ENCODE data around the gene MAGEA4.
"Not testable (repeated sequence)": the region's sequence is repeated elsewhere in the genome, so short reads cannot be mapped to it uniquely, and the experiment has no call there.

The MAGEA4 gene, protein sequence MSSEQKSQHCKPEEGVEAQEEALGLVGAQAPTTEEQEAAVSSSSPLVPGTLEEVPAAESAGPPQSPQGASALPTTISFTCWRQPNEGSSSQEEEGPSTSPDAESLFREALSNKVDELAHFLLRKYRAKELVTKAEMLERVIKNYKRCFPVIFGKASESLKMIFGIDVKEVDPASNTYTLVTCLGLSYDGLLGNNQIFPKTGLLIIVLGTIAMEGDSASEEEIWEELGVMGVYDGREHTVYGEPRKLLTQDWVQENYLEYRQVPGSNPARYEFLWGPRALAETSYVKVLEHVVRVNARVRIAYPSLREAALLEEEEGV

DNA sequence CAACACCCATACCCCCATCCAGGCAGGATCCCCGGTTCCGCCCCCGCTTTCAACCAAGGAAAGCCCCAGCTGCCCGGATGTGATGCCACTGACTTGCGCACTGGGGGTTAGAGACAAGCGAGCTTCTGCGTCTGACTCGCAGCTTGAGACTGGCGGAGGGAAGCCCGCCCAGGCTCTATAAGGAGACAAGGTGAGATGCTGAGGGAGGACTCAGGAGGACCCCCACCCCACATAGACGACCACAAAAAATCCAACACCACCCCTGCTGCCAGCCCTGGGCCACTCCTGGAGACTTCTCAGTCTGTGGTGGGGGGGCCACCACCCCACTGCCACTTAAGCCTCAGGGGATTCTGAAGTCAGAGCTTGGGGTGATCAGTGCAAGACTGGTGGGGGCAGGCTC is at the start of gene MAGEA4:
TSS of gene MAGEA4 (plus strand) at position 110 of the 400 bp plus-strand sequence. CDS start 10,776 bp downstream, outside the sequence.
- DNase-seq: no peak

DNA sequence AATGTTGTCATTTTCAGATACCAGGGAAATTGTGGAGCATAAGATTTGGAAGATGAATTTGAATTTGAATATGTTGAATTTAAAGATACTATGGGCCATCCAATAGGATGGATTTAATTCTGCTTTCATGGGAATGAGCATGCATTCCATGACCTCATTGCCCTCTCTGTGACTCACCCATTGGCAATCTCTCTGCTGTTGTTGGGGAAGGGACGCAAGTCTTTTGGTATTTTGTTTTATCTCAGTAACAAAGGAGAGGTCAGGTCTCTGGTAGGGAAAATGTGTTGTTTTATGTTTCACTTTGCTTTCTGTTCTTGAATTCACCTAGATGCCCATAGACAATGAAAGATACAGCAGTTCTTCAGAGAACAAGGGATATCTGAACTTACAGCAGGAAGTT is 42.1 kb upstream of the MAGEA4 start:
- DNase-seq: no peak

DNA sequence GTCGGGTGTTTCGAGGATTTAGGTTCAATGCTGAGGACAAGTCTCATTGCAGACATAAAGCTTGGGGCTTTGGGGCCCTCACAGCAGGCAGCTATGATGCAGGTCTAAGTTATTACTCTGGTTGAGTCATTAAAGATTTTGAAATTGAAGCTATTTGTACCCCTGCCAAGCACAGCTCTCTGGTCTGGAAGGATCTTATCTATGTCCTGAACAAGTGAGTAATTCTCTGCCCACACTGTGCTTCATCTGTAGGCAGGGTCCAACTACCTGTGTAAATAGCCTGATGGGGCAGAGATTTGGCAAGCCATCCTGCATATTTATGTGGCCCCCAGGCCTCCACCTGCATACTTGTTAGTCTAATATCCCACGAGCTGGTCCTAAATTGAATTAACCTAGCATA is 41.4 kb upstream of the MAGEA4 start:
- no peak for DNase-seq

DNA sequence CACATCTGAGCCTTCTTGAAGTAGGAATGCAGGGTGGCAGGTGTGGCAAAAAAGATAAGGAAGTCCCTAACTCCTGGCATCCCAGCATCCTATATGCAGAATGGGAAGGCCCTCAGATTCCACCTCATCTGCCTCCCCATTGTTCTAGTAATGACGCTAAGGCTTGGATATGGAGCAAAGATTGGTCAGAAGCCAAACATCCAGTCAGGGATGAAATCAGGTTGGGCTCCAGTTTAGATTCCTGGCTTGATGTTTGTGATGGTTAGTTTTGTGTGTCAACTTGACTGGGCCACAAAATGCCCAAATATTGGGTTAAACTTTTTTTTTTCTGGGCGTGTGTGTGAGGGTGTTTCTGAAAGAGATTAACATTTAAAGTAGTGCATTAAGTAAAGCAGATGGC is 39.6 kb upstream of the MAGEA4 start:
- no peak for DNase-seq

DNA sequence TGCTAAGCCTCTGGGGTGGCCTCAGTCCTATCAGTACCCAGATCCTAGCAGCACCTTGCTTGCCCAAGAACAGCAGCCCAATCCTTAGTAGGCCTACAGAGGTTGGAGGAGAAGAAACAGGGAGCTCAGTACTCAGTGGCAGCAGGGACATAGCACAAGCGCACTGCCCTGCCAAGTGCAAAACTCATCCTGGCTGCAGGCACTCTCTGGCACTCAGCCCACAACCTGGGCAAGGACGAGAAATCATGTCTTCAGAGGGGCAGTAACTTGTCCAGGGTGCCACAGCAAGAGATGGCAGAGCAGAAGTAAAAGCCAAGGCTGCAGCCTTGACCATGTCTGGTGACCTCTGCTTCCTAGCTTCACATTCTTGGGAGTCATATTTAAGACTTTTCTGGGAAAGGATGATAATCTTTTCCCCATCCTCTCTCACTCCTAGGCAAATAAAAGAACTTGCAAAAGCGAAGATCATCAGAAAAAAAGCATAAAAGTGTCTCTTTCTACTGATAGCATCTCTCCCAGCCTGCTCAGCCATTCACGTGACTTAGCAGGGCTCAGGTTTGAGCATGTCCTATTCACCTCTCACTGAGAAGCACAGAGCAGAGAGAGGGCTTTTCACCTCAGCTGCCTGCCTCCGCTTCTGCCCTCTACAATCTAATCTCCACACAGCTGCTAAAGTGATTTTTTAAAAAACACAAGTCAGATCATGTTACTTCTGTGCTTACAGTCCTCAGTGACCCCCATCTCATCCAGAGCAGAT is 37.2 kb upstream of the MAGEA4 start:
- no peak for DNase-seq

DNA sequence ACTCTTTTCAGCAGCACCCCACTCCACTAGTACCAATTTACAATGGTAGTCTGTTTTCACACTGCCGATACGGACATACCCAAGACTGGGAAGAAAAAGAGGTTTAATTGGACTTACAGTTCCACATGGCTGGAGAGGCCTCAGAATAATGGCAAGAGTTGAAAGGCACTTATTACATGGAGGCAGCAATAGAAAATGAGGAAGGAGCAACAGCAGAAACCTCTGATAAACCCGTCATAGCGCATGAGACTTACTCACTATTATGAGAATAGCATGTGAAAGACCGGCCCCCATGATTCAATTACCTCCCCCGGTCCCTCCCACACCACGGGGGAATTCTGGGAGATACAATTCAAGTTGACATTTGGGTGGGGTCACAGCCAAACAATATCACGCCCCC is 34.1 kb upstream of the MAGEA4 start:
- no peak for DNase-seq

DNA sequence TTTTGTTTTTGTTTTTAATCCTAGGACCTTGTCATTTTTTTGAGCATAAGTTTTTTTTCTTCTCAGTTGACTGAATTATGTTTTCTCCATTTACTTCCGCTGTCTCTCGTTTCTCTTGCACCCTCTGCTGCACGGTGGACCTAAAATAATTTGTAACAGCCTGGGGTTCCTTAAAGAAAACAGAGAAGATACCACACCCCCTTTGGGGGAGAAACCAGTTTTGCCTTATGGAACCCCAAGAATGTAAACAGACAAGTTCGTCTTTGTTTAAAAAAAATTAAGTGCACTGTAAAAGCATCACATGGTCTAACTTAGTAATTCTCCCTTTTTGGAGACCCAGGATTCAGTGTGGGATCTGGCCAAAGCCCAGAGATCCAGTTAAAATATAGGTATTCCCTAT is 32.8 kb upstream of the MAGEA4 start:
- DNase-seq: no peak

DNA sequence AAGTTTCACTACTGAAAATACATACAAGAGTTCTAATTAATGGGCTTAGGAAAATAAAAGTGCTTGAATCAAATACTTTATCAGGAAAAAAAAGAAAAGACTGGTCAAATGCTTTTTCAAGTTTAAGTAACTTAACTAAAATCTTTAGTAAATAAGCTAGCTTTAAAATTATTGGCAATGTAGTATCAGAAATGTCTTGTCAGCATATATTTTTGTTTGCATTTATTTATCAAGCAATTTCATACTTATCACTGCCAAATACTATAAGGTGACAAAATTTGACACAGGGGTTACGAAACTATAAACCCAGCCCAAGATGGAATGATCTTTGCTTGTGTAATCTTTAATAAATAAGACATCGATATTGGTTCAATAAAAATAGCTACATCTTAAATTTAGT is 31.8 kb upstream of the MAGEA4 start:
- no peak for DNase-seq

DNA sequence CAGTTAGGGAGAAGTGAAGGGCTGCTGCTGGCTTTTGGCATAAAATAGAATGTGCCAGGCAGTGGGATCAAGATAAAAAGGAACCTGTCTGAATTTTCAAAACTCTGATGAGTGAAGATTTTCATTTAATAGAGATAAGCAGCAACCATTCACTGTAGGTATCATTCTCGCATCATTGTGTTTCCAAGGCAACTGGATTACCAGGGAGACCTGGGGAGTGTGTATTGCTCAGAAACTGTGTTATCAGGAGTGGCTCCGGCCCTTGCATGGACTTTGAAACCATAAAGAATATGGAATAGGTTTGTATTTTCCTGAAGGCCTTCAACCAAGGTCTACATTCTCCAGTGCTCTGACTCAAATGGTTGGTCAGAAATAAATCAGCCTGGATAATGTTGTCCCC is 23.3 kb upstream of the MAGEA4 start:
- no peak for DNase-seq

DNA sequence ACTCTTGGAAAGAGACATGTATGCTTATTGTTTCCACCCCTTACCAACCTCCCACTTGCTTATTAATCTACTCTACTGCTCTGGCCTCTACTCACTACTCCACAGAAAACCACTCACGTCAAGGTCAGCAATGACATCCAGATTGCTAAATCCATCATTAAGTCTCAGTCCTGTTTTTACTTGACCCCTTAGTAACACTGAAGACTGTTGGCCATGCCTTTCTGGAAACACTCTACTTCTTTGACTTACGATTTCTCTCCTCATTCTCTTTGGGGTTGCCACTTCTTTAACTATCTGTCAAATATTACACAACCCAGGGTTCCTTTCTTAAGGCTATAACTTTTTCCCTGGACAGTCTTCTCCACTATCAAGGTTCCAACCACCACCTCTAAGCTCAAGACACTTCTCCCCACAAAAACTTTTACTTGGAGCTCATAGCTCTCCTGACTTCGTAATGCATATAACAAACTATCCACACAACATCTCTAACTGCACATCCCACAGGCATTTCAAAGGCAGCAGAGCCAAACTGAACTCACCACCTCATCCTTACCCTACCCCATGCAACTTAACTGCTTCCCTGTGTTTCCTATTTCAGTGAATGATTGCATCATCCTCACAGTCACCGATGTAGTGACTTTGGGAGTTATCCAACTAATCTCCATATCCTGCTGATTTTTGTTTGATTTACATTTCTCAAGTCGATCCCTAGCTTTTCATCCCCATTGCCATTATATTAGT is 15.8 kb upstream of the MAGEA4 start:
- DNase-seq: no peak

DNA sequence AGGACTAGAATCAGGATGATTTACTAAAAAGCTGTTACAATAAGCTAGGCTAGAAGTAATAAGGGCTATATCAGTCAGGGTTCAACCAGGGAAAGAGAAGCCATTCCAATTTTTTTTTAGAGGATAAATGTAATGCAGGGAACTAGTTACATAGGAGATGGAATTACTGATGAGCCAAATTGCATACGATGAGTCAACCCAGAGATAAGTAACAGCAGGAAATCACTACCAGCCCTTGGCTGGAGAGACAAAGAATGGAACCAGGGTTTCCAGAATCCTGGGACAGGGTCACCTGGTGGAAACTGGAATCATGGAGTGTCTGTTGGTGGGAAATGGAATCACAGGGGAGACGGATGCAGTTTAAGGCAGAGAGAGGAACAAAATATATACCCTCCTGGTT is 13.1 kb upstream of the MAGEA4 start:
- DNase-seq: no peak

DNA sequence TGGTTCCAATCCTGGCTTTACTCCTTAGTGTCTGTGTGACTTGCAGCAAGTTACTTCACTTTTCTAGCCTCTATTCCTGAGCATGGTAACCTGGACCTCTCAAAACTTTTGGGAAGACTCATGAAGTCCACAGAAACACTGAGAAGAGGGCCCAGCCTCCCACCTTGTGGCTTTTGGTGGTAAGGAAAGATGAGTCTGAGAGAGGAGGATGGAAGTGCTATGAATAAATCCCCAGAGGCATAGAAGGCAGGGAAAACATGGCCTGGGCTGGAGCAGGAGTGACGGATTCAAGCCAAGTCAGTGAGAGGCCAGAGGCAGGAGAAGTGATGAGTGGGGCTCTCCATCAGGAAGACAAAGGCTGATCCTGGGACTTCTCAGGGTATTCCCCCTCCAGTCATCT is 10.9 kb upstream of the MAGEA4 start:
- DNase-seq: no peak

DNA sequence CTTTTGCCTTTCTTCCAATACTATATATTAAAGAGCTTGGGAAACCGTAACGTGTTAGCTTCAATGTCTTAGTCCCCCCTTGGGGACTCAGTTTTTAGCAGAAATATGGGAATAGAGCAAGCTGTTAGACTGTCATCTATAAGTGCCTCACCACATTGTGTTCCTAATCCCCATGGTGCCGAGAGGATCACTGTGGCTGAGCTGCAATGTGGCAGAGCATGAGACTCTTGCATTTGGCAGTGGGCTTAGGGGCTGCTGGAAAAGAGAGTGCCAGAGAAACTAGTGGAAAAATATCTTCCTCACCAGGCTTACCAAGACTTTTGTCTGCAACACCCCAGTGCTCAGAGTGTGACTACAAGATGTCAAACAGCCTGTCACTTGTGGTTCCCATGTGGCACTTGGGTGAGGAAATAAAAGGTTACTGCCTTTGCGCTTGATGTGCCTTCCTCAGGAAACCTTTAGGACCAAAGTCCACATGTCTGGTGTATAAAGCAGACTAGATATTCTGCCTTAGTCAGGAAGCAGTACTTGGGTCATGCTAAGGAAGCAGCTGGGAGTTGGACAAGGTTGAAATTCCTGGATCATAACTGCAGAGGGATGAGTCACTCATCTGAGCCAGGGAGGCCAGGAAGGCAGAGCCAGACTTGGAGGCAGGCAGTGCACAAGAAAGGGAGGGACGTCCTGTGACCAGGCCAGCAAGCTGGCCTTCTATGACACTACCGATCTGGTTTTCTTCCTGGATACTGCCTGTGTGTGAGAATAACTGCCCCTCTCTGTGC is 9.7 kb upstream of the MAGEA4 start:
- DNase-seq: no peak

DNA sequence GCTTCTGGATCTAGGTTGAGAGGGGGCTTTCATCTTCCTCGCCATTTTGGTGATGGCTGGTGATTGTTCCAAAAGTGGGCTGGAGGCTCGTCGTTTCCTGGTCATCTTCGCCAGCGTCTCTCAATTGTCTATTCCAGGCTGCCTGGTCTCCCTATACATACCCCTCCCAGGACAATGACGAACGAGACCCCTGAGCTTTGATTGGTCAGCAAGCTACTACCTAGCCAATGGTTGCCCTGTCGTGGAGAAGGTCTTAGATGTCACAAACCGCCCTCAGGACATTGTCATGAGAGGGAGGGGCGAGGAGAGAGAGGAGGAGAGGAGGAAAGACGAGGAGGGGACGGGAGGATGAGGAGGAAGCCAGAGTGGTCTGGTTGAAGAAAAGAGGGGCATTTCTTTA is 7.7 kb upstream of the MAGEA4 start:
- no peak for DNase-seq

DNA sequence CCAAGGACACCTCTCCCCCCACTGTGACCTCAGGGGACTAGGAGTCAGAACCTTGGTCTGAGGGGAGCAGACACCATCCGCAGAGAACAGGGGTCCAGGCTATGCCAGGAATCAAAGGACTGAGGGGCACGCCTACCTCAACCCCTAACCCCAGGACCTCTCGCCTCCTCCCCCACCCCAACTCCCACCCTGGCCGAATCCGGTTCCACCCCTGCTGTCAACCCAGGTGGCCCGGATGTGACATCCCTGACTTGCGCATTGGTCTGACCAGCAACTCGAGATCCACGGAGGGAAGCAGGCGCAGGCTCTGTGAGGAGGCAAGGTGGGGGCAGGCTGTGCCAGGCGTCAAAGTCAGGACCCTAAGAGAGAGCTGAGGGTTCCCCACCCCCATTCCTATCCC is 468 bp upstream of the MAGEA4 start:
- no peak for DNase-seq

DNA sequence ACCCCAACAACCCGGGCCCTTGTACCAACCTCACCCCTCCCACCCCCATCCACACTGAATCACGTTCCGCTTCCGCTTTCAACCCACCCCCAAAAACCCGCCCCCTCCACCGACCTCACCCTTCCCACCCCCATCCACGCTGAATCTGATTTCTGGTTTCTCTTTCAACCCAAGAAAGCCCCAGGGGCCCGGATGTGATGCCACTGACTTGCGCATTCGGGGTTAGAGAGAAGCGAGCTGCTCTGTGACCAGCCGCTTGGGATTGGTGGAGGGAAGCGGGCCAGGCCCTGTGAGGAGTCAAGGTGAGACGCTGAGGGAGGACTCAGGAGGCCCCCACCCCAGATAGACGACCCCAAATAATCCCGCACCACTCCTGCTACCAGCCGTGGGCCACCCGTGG is 6.0 kb downstream of the MAGEA4 start:
- DNase-seq: not testable (repeated sequence)

DNA sequence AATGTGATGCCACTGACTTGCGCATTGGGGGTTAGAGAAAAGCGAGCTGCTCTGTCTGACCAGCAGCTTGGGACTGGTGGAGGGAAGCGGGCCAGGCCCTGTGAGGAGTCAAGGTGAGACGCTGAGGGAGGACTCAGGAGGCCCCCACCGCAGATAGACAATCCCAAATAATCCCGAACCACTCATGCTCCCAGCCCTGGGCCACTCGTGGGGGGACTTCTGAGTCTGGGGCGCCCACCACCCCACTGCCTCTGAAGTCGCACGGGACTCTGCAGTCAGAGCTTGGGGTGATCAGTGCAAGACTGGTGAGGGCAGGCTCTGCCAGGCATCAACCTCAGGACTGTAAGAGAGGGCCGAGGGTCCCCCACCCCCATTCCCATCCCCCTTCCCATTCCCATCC is 6.9 kb downstream of the MAGEA4 start:
- DNase-seq: no peak

DNA sequence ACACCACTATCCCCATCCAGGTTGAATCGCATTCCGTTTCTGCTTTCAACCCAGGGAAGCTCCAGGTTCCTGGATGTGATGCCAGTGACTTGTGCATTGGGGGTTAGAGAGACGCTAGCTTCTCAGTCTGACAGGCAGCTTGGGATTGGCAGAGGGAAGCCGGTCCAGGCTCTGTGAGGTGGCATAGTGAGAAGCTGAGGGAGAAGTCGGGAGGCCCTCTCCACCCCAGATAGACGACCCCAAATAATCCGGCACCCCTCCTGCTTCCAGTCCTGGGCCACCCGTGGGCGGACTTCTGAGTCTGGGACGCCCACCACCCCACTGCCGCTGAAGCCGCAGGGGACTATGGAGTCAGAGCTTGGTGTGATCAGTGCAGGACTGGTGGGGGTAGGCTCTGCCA is 7.4 kb downstream of the MAGEA4 start:
- no peak for DNase-seq

DNA sequence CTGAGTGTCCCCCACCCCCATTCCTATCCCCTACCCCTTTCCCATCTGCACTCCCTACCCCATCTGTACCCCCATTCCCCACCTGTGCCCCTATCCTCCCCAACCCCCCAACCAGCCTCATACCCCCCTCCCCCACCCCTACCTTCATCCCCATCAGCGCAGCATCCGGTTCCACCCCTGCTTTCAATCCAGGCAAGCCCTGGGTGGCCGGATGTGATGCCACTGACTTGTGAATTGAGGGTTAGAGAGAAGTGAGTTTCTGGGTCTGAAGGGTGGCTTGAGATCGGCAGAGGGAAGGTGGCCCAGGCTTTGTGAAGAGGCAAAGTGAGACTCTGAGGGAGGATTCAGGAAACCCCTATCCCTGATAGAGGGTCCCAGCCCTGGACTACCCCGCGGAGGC is 7.8 kb downstream of the MAGEA4 start:
- DNase-seq: no peak

DNA sequence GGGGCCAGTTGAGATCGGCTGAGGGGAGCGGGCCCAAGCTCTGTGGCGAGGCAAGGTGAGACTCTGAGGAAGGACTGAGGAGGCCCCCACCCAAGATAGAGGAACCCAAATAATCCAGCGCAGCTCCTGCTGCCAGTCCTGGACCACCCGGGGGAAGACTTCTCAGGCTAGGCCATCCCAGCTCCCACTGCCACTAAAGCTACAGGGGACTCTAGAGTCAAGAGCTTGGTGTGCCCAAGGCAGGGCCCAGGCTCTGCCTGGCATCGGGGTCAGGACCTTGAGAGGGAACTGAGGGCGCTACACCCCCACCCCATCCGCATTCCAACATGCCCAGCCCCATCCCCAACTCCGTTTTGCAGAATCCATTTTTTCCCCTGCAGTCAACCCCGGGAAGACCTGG is 8.6 kb downstream of the MAGEA4 start:
- DNase-seq: no peak

DNA sequence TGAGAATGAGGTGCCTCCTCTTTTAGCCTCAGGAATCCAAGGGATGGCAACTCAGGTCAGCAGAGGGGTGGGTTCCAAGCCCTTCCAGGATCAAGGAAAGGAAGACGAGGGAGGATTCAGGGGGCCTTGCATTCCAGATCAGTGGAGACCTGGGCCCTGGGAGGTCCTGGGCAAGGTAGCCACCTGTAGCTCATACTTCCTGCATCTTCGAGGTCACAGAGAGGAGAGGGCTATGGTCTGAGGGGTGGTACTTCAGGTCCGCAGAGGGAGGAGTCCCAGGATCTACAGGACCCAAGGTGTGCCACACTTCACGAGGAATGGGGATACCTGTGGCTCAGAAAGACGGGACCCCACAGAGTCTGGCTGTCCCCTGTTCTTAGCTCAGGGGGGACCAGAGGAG is 9.2 kb downstream of the MAGEA4 start:
- no peak for DNase-seq

DNA sequence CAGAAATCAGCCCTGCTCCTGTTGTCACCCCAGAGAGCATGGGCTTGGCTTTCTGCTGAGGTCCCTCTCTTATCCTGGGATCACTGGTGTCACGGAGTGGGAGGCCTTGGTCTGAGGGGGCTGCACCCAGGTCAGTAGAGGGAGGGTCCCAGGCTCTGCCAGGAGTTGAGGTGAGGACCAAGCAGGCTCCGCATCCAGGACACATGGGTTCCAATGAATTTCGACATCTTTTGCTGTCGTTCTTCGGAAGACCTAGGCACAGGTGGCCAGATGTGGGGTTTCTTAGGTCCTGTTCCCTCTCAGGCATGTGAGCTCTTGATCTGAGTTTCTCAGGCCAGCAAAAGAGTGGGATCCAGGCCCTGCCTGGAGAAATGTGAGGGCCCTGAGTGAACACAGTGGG is 10.0 kb downstream of the MAGEA4 start:
- no peak for DNase-seq

DNA sequence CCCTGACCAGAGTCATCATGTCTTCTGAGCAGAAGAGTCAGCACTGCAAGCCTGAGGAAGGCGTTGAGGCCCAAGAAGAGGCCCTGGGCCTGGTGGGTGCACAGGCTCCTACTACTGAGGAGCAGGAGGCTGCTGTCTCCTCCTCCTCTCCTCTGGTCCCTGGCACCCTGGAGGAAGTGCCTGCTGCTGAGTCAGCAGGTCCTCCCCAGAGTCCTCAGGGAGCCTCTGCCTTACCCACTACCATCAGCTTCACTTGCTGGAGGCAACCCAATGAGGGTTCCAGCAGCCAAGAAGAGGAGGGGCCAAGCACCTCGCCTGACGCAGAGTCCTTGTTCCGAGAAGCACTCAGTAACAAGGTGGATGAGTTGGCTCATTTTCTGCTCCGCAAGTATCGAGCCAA is 11.0 kb downstream of the MAGEA4 start:
- DNase-seq: no peak

Data from cortex of kidney (tissue), 1 donor.